Smooth muscle cell (in vitro differentiated cells): ENCODE data around the gene C2orf15. TPM values are rescaled to one million over a fixed set of nuclear protein-coding genes. Genes with fewer than 3 reads are reported as not detected.
A peak's percentile ranks its signal among the peaks of the same experiment; 100 is the strongest.

ENCODE experiments used
- DNase-seq: peaks from one replicate; lab custom pipeline; 2025; ENCODE audit not compliant: unreplicated experiment; lab: John Stamatoyannopoulos, UW
- H2AFZ ChIP-seq: fragments of 200-600 bp; sonication (generic); 2 replicates; pipeline ENCODE4 v1.6.0; 2016; ENCODE audit warnings: antibody characterized with exemption, low read depth, mild to moderate bottlenecking
- H3F3A ChIP-seq: fragments of 200-600 bp; sonication (generic); 2 replicates; pipeline ENCODE4 v1.6.0; 2017; ENCODE audit warnings: antibody characterized with exemption, low read depth
- H3K27ac ChIP-seq: fragments of 200-600 bp; sonication (generic); 2 replicates; pipeline ENCODE4 v1.5.1; 2016; ENCODE audit warnings: low read depth, mild to moderate bottlenecking
- H3K27me3 ChIP-seq: fragments of 200-600 bp; sonication (generic); 2 replicates; pipeline ENCODE4 v1.6.1; 2016; ENCODE audit warnings: low read depth, mild to moderate bottlenecking
- H3K36me3 ChIP-seq: fragments of 200-600 bp; sonication (generic); 2 replicates; pipeline ENCODE4 v1.5.1; 2016; ENCODE audit warnings: low read depth
- H3K4me1 ChIP-seq: fragments of 200-600 bp; sonication (generic); 2 replicates; pipeline ENCODE4 v1.5.1; 2016; ENCODE audit warnings: low read depth
- H3K4me2 ChIP-seq: fragments of 200-600 bp; sonication (generic); 2 replicates; pipeline ENCODE4 v1.6.0; 2016; ENCODE audit warnings: mild to moderate bottlenecking
- H3K4me3 ChIP-seq: fragments of 200-600 bp; sonication (generic); 2 replicates; pipeline ENCODE4 v1.5.1; 2016; ENCODE audit warnings: mild to moderate bottlenecking
- H3K79me2 ChIP-seq: fragments of 200-600 bp; sonication (generic); 2 replicates; pipeline ENCODE4 v1.6.0; 2016; ENCODE audit warnings: low read depth, mild to moderate bottlenecking
- H3K9ac ChIP-seq: fragments of 200-600 bp; sonication (generic); 2 replicates; pipeline ENCODE4 v1.6.0; 2016; ENCODE audit warnings: low read depth
- H3K9me3 ChIP-seq: fragments of 200-600 bp; sonication (generic); replicated peaks from 2 replicates; pipeline ENCODE4 v1.5.1; 2016; ENCODE audit warnings: low read depth
- H4K20me1 ChIP-seq: fragments of 200-600 bp; sonication (generic); 2 replicates; pipeline ENCODE4 v1.6.0; 2016; ENCODE audit warnings: low read depth
- WGBS: methylation state at CpG from one replicate; pipeline ENCODE4 v1.1.7; 2016; ENCODE audit warnings: low lambda C conversion rate; 5-methylcytosine and 5-hydroxymethylcytosine counted together
- polyA plus RNA-seq: library from polyadenylated mRNA; unstranded; fragments of >200 nt; fragmentation: Nextera tagmentation; extraction: Ambion mirVana; gene quantifications from 2 replicates; pipeline ENCODE4 v1.2.1, GENCODE V29; 2016
- total RNA-seq: library from RNA; depleted of rRNA; stranded (reverse); fragments of >200 nt; gene quantifications from 2 replicates; pipeline ENCODE4 v1.2.3, GENCODE V29; 2014
- TF ChIP-seq, protein P1 (sequence below): fragments of 200-600 bp; sonication (generic); IDR thresholded peaks from 2 replicates; pipeline ENCODE4 v1.5.1; 2017; ENCODE audit warnings: borderline replicate concordance, mild to moderate bottlenecking, antibody characterized with exemption; ENCODE audit not compliant: insufficient read depth, poor library complexity, severe bottlenecking

The C2orf15 gene, protein sequence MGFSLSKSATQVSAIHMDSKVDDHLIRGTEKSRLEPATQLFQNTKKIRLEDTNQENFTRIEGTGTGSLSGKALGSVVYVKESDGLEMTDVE
- total RNA-seq = 0.13 and 0.18 TPM in 2 replicates
- polyA plus RNA-seq = 2.0 TPM in 1 of 2 replicates, not detected in the other

DNA sequence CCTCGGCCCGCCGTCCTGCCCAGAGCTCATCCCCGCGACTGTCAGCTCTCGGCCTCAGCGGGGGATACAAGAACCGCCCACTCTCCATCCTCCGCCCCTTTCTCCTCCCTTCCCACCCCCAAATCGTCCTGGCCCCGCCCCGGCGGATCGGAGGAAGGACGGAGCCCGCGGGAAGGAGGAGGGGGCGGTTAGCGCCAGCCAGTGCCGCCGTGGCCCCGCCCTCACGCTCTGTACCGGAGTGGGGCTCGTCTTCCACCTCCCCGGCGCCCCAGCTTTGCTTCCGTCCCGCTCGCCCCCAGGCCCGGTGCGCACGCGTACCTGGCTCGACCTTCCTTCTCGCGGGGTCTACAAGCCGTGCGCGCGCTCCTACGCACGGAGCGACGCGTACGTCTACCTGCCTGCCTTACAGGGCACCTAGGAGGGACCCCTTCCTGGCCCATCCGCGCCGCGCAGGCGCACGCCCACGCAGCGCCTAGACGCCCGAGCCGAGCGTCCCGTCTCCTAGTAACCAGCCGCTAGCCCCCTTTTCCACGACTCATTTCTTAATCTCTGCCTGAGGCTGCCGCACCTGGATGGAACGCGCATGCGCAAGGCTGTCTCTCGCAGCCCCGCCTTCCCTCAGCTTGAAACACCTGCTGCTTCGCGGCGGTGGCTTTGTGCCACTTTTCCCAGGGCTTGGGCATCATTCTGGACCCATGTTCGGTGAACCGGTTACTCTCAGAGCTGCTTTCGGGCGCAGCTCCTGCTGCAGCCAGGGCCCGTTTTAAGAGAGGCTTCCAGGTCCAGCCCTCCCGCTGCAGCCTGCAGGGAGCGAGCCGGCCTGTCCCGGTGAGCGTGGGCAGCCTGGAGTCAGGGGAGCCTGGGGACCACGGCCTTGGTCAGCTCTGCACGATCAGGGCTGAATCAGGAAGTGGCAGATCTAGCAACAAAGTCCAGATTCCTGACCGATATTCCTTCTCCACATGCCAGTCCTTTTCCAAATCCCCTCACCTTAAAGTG lies at the start of gene C2orf15:
Gene C2orf15, plus strand, starts transcription at position 598 of the 999 bp plus-strand sequence. CDS start 8,852 bp downstream, outside the sequence.
- peak; percentile 75 for DNase-seq
- Histone ChIP-seq H3K4me1 (peaks cover 13% of the 10 kb centered on the region), H3K36me3 (no peaks in the 10 kb centered on the region), H3K4me3 (peak within 1 kb of the TSS; percentile 71), H2AFZ (peak within 1 kb of the TSS; percentile 88), H3K79me2 (no peaks in the 10 kb centered on the region), H3F3A (no peaks in the 10 kb centered on the region), H3K27me3 (no peaks in the 10 kb centered on the region), H3K4me2 (peak within 1 kb of the TSS; percentile 85), H3K9me3 (no peaks in the 10 kb centered on the region), H3K27ac (peak within 1 kb of the TSS; percentile 43), H4K20me1 (no peaks in the 10 kb centered on the region), H3K9ac (peak within 1 kb of the TSS; percentile 63)
- TF ChIP-seq, protein P1, sequence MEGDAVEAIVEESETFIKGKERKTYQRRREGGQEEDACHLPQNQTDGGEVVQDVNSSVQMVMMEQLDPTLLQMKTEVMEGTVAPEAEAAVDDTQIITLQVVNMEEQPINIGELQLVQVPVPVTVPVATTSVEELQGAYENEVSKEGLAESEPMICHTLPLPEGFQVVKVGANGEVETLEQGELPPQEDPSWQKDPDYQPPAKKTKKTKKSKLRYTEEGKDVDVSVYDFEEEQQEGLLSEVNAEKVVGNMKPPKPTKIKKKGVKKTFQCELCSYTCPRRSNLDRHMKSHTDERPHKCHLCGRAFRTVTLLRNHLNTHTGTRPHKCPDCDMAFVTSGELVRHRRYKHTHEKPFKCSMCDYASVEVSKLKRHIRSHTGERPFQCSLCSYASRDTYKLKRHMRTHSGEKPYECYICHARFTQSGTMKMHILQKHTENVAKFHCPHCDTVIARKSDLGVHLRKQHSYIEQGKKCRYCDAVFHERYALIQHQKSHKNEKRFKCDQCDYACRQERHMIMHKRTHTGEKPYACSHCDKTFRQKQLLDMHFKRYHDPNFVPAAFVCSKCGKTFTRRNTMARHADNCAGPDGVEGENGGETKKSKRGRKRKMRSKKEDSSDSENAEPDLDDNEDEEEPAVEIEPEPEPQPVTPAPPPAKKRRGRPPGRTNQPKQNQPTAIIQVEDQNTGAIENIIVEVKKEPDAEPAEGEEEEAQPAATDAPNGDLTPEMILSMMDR = no peak
- 2% methylated on average over 54 of the region's 84 CpGs for WGBS

- H3K9me3 ChIP-seq = peaks cover 6% of the 10 kb centered on the region
- DNase-seq = no peak
- H4K20me1 ChIP-seq = no peaks in the 10 kb centered on the region
- H3K4me3 ChIP-seq = no peak overlapping the region
- no peak overlapping the region for H3K9ac ChIP-seq
- no peak overlapping the region for H3K4me2 ChIP-seq
- no peaks in the 10 kb centered on the region for H3K4me1 ChIP-seq
- H3K27ac ChIP-seq = no peak overlapping the region
- H3K27me3 ChIP-seq = peaks cover 5% of the 10 kb centered on the region
- no peak overlapping the region for H2AFZ ChIP-seq
- H3K79me2 ChIP-seq = no peaks in the 10 kb centered on the region
- WGBS = 81% methylated on average over 1 of the region's 1 CpG
- TF ChIP-seq, protein P1 = no peak
- no peaks in the 10 kb centered on the region for H3K36me3 ChIP-seq
- no peaks in the 10 kb centered on the region for H3F3A ChIP-seq
Observed at GRCh38 chr2:99096728-99097127, 44.8 kb upstream of the C2orf15 start.

GRCh38 chr2:99101697-99102096 lies 39.8 kb upstream of the C2orf15 start:
- TF ChIP-seq, protein P1 = no peak
- WGBS = 84% methylated on average over 3 of the region's 3 CpGs
- no peak for DNase-seq

More at GRCh38 chr2:99101697-99102096, 39.8 kb upstream of the C2orf15 start:
- Histone ChIP-seq H3K4me3 (no peak overlapping the region), H3K9me3 (no peaks in the 10 kb centered on the region), H3K9ac (no peak overlapping the region), H3K36me3 (no peaks in the 10 kb centered on the region), H3K79me2 (no peaks in the 10 kb centered on the region), H2AFZ (no peak overlapping the region), H3K4me1 (no peaks in the 10 kb centered on the region), H3K27ac (no peak overlapping the region), H3F3A (no peaks in the 10 kb centered on the region), H3K4me2 (no peak overlapping the region), H4K20me1 (no peaks in the 10 kb centered on the region), H3K27me3 (no peaks in the 10 kb centered on the region)
